Uterine smooth muscle cell (primary cell): ENCODE measurements around the gene CT47B1. TPM values are rescaled to one million over a fixed set of nuclear protein-coding genes. Genes with fewer than 3 reads are reported as not detected.

ENCODE experiments used
- total RNA-seq: library from RNA; depleted of rRNA; stranded (reverse); fragments of >200 nt; gene quantifications from 2 replicates; pipeline ENCODE4 v1.2.3, GENCODE V29; 2014

The CT47B1 gene
- not detected in 2 replicates for total RNA-seq

GRCh38 chrX:120875766-120876165 is at the start of gene CT47B1:
CT47B1 (minus strand) TSS chrX:120875866; CDS start chrX:120875670, 196 bp downstream.

Other genes with a start within 250 kb of the CT47B1 start
- gene C1GALT1C1, start 245.8 kb downstream of the CT47B1 start, total RNA-seq = 30.0 and 30.2 TPM in 2 replicates
- not detected in 2 replicates for gene CT47A11, start 61.3 kb upstream of the CT47B1 start, total RNA-seq
- not detected in 2 replicates for gene CT47A10, start 66.2 kb upstream of the CT47B1 start, total RNA-seq
- gene CT47A9, start 71.0 kb upstream of the CT47B1 start, total RNA-seq = not detected in 2 replicates
- gene CT47A8, start 75.9 kb upstream of the CT47B1 start, total RNA-seq = not detected in 2 replicates
- gene CT47A7, start 80.7 kb upstream of the CT47B1 start, total RNA-seq = not detected in 2 replicates
- gene CT47A6, start 85.6 kb upstream of the CT47B1 start, total RNA-seq = not detected in 2 replicates
- not detected in 2 replicates for gene CT47A5, start 90.5 kb upstream of the CT47B1 start, total RNA-seq
- gene CT47A4, start 95.3 kb upstream of the CT47B1 start, total RNA-seq = not detected in 2 replicates
- gene CT47A3, start 100.2 kb upstream of the CT47B1 start, total RNA-seq = not detected in 2 replicates
- not detected in 2 replicates for gene CT47A2, start 105.1 kb upstream of the CT47B1 start, total RNA-seq
- gene CT47A1, start 109.9 kb upstream of the CT47B1 start, total RNA-seq = not detected in 2 replicates
- 1.2 and 2.0 TPM in 2 replicates for gene GLUD2, start 171.7 kb upstream of the CT47B1 start, total RNA-seq